Suprapubic skin (tissue), 3 donors: Measurements from ENCODE around the gene CAMK2N2.

Experiments
- CTCF ChIP-seq, 2 donors: fragments of 200-600 bp in 1 of 2; fragments of 450-650 bp in 1 of 2; sonication (generic) in 1 of 2; IDR thresholded peaks; one replicate each; pipeline ENCODE4 v1.5.1; 2016 to 2019; ENCODE audit warnings: antibody characterized with exemption in 2 of 2, mild to moderate bottlenecking in 1 of 2, moderate library complexity in 1 of 2
- EP300 ChIP-seq: sonication (generic); formaldehyde crosslinking; IDR thresholded peaks from one replicate; pipeline ENCODE4 v1.6.1; 2017; ENCODE audit warnings: antibody characterized with exemption
- POLR2A ChIP-seq, 2 donors: fragments of 450-650 bp; IDR thresholded peaks; one replicate each; pipeline ENCODE4 v1.6.1; 2017; ENCODE audit warnings: antibody characterized with exemption in 2 of 2, mild to moderate bottlenecking in 2 of 2, moderate library complexity in 2 of 2

- TF ChIP-seq POLR2A (IDR thresholded peaks at IDR 0.05) (no peak), CTCF (IDR thresholded peaks at IDR 0.05) (no peak), EP300 (no peak)
Observed at GRCh38 chr3:184230081-184230602, 31.2 kb downstream of the CAMK2N2 start.
